HG02763 (cell line): Measurements from ENCODE around the gene FER.

Source experiments
- ATAC-seq: cut with Tn5 transposase; IDR thresholded peaks from one replicate; pipeline ENCODE4 v1.9.1; 2021; ENCODE audit warnings: mild to moderate bottlenecking, moderate library complexity; ENCODE audit not compliant: unreplicated experiment

The FER gene

DNA sequence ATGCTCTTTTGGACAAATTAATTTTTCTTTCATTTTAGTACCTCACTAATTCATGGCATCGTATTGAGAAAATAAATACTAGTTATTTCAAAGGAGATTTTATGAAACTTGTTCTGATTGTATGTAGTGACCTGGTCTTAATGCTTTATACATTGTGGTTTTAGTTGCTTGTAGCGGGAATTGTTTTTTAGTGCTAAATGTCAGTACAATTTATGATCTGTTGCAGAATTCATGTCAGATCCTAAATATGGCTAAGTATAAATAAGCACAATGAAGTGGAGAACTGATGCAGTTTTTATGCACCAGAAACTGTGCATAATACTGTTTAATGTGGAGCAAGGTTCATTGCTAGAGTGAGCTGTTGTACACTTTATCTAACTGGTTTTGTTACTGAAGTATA, 353.3 kb downstream of the FER start:
- no peak for ATAC-seq

GRCh38 chr5:109102096-109102690, 354.5 kb downstream of the FER start:
- ATAC-seq: no peak

- no peak for ATAC-seq
These were observed 358.1 kb downstream of the FER start for GRCh38 chr5:109105631-109106267.

GRCh38 chr5:109111680-109112079, 364.0 kb downstream of the FER start:
- no peak for ATAC-seq

- ATAC-seq: no peak
These were observed 365.9 kb downstream of the FER start for GRCh38 chr5:109113608-109114007.

- ATAC-seq: no peak
These were observed 373.5 kb downstream of the FER start for GRCh38 chr5:109121225-109121624.

- no peak for ATAC-seq
These were observed 378.2 kb downstream of the FER start for GRCh38 chr5:109125755-109126429.

GRCh38 chr5:109126481-109126880, 378.8 kb downstream of the FER start:
- ATAC-seq: no peak

- ATAC-seq: no peak
These were observed 389.2 kb downstream of the FER start for GRCh38 chr5:109136906-109137305.

- ATAC-seq: no peak
These were observed 393.8 kb downstream of the FER start for GRCh38 chr5:109141222-109142200.

- no peak for ATAC-seq
These were observed 395.3 kb downstream of the FER start for GRCh38 chr5:109143031-109143430.

GRCh38 chr5:109145139-109145538, 397.4 kb downstream of the FER start:
- ATAC-seq: no peak

DNA sequence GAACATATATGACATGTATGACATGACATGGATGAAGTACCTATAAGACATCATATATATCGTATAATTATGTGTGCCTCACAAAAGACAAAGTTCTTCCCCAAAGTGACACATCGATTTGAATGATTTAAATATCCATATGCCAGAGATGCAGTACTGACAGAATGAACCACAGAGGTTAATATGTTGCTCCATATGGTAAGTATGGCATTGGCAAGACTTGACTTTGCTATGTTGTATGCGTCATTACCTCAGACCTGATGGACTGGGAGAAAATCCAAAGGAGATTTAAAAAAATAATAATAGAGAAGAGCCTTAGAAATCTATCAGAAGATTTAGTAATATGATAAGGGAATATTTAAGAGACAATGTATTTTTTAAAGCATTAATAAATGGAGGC, 398.9 kb downstream of the FER start:
- no peak for ATAC-seq

GRCh38 chr5:109152565-109152964, 404.9 kb downstream of the FER start:
- no peak for ATAC-seq

GRCh38 chr5:109155625-109156024, 407.9 kb downstream of the FER start:
- ATAC-seq: no peak

- ATAC-seq: no peak
These were observed 409.2 kb downstream of the FER start for GRCh38 chr5:109156885-109157284.

- no peak for ATAC-seq
These were observed 412.8 kb downstream of the FER start for GRCh38 chr5:109160468-109160867.

GRCh38 chr5:109161914-109162683, 414.4 kb downstream of the FER start:
- peak; percentile 68 for ATAC-seq

DNA sequence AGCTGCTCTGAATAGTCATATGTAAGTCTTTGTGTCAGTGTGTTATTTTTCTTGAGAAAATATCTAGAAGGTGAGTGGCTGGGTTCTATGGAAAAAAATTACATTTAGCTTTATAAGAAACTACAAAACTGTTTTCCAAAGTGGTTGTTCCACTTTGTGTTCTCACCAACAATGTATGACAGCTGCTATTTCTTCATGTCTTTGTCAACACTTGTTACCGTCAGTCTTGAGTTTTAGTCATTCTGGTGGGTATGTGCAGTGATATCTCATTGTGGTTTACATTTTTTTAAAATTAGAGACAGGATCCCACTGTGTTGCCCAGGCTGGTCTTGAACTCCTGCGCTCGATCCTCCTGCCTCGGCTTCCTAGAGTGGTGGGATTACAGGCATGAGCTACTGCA, 415.6 kb downstream of the FER start:
- ATAC-seq: no peak

- ATAC-seq: no peak
These were observed 416.3 kb downstream of the FER start for GRCh38 chr5:109164001-109164400.
